ENCODE results near the gene PSMB10. TPM values are rescaled to one million over a fixed set of nuclear protein-coding genes. Genes with fewer than 3 reads are reported as not detected.

PSMB10 gene
- total RNA-seq: 22.0 and 25.1 TPM in 2 replicates

GRCh38 chr16:67936124-67936879 lies at the start of gene PSMB10:
PSMB10 (minus strand) TSS chr16:67936850; CDS start chr16:67936749, 101 bp downstream.

GRCh38 chr16:67979955-67980678 lies 43.5 kb upstream of the PSMB10 start, which contains the start of gene DPEP3:
DPEP3 (minus strand) TSS chr16:67980499; CDS start chr16:67980380, 119 bp downstream.

GRCh38 chr16:67968400-67969253 lies 32.0 kb upstream of the PSMB10 start, which contains the start of gene SLC12A4:
SLC12A4 (minus strand) TSS chr16:67968637; CDS start chr16:67968553, 84 bp downstream.

GRCh38 chr16:67943619-67944504 lies 7.2 kb upstream of the PSMB10 start, which contains the start of gene LCAT:
LCAT (minus strand) TSS chr16:67944120; CDS start chr16:67944101, 19 bp downstream.

GRCh38 chr16:67931712-67932461 lies 4.8 kb downstream of the PSMB10 start, which contains the start of gene CTRL:
CTRL (minus strand) TSS chr16:67931862; CDS start chr16:67931852, 10 bp downstream.

GRCh38 chr16:67892899-67893742 lies 43.5 kb downstream of the PSMB10 start, which contains the start of gene PSKH1:
PSKH1 (plus strand) TSS chr16:67893254; CDS start chr16:67908750, 15,496 bp downstream.

GRCh38 chr16:67884684-67885083 lies 52.0 kb downstream of the PSMB10 start, which contains the start of gene NRN1L:
NRN1L (plus strand) TSS chr16:67884885; CDS start chr16:67884904, 19 bp downstream.

Small RNA genes within 50 kb of the gene (small RNA-seq; reads per million reads assigned to genes)
- gene NRN1L: not detected

Other genes with a start within 250 kb of the PSMB10 start
- 33.9 and 35.1 TPM in 2 replicates for gene GFOD2, start 217.5 kb downstream of the PSMB10 start, total RNA-seq
- gene RANBP10, start 130.3 kb downstream of the PSMB10 start, total RNA-seq: 9.7 and 12.0 TPM in 2 replicates
- 0.13 and 0.14 TPM in 2 replicates for gene TSNAXIP1, start 130.0 kb downstream of the PSMB10 start, total RNA-seq
- 21.8 and 27.1 TPM in 2 replicates for gene THAP11, start 94.5 kb downstream of the PSMB10 start, total RNA-seq
- 217 and 277 TPM in 2 replicates for gene NUTF2, start 89.9 kb downstream of the PSMB10 start, total RNA-seq
- gene CENPT, start 89.2 kb downstream of the PSMB10 start, total RNA-seq: 29.0 and 31.2 TPM in 2 replicates
- gene EDC4, start 63.8 kb downstream of the PSMB10 start, total RNA-seq: 62.9 and 64.6 TPM in 2 replicates
- 0.66 TPM in 1 of 2 replicates, not detected in the other for gene NRN1L, start 52.0 kb downstream of the PSMB10 start, total RNA-seq
- gene PSKH1, start 43.6 kb downstream of the PSMB10 start, total RNA-seq: 13.6 and 16.9 TPM in 2 replicates
- gene CTRL, start 5.0 kb downstream of the PSMB10 start, total RNA-seq: 0.57 TPM in 1 of 2 replicates, not detected in the other
- gene LCAT, start 7.3 kb upstream of the PSMB10 start, total RNA-seq: 4.3 and 5.0 TPM in 2 replicates
- 47.2 and 53.5 TPM in 2 replicates for gene SLC12A4, start 31.8 kb upstream of the PSMB10 start, total RNA-seq
- gene DPEP3, start 43.6 kb upstream of the PSMB10 start, total RNA-seq: not detected in 2 replicates
- gene DPEP2, start 62.6 kb upstream of the PSMB10 start, total RNA-seq: 0.22 TPM in 1 of 2 replicates, not detected in the other
- gene DPEP2NB, start 79.1 kb upstream of the PSMB10 start, total RNA-seq: not detected in 2 replicates
- gene DDX28, start 86.4 kb upstream of the PSMB10 start, total RNA-seq: 13.4 and 14.4 TPM in 2 replicates
- 19.1 and 19.7 TPM in 2 replicates for gene DUS2, start 86.4 kb upstream of the PSMB10 start, total RNA-seq
- gene NFATC3, start 148.5 kb upstream of the PSMB10 start, total RNA-seq: 33.1 and 37.2 TPM in 2 replicates

Data from thoracic aorta endothelial cell (primary cell).